Measurements from ENCODE around the gene ESYT1.

Gene ESYT1

DNA sequence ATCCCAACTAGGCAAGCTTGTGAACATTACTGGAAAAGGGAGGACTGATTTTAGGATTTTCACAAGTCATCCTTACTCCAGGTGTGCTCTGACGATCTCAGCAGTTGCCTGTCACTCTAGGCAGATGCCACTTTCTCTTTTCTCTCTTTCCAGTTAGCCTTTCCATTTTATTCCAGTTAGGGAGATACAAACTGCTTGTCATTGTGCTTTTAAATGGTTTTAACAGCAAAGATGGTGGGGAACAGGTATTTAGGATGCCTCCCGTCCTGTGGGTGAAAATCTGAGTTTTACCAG lies 22.5 kb upstream of the ESYT1 start:
- H2AFZ ChIP-seq, result no peak overlapping the region
- peaks cover 17% of the 10 kb centered on the region for H3K79me2 ChIP-seq
- H3K9ac ChIP-seq, result no peak overlapping the region
- H3K36me3 ChIP-seq (ENCODE audit: control insufficient read depth, insufficient read depth, low read length), result no peaks in the 10 kb centered on the region
- H3K9me3 ChIP-seq (ENCODE audit: control insufficient read depth, low read length), result no peaks in the 10 kb centered on the region
- H3K4me1 ChIP-seq, result peaks cover 13% of the 10 kb centered on the region
- H3K4me3 ChIP-seq (ENCODE audit: low read depth, low read length), result peak overlapping the region; percentile 80
- H3K27ac ChIP-seq, result no peak overlapping the region
- no peaks in the 10 kb centered on the region for H3K27me3 ChIP-seq (ENCODE audit: control insufficient read depth, insufficient read depth, low read length)
- H3K4me2 ChIP-seq (ENCODE audit: low read length), result peak overlapping the region; percentile 81
- TF ChIP-seq, protein P1, sequence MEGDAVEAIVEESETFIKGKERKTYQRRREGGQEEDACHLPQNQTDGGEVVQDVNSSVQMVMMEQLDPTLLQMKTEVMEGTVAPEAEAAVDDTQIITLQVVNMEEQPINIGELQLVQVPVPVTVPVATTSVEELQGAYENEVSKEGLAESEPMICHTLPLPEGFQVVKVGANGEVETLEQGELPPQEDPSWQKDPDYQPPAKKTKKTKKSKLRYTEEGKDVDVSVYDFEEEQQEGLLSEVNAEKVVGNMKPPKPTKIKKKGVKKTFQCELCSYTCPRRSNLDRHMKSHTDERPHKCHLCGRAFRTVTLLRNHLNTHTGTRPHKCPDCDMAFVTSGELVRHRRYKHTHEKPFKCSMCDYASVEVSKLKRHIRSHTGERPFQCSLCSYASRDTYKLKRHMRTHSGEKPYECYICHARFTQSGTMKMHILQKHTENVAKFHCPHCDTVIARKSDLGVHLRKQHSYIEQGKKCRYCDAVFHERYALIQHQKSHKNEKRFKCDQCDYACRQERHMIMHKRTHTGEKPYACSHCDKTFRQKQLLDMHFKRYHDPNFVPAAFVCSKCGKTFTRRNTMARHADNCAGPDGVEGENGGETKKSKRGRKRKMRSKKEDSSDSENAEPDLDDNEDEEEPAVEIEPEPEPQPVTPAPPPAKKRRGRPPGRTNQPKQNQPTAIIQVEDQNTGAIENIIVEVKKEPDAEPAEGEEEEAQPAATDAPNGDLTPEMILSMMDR (IDR thresholded peaks at IDR 0.05), result no peak

DNA sequence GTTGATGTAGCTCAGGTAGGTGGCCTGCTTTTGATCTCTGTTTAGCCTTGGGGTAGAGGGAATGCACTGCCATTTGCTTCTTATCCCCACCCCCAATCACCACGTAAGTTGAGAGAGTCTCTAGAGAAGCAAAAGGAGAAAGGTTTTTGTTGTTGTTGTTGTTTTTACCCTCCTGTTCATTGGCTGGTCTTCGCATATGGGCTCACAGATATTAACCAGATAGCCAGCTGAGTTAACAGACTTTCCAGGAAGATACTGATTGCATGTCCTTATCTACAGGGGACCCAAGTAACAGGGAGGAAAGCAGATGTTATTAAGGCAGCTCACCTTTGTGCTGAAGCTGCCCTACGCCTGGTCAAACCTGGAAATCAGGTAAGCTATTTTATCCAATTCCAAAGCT lies 20.8 kb upstream of the ESYT1 start:
- Histone ChIP-seq H3K4me2 (ENCODE audit: low read length) (no peak overlapping the region), H3K9me3 (ENCODE audit: control insufficient read depth, low read length) (no peaks in the 10 kb centered on the region), H3K4me1 (peaks cover 13% of the 10 kb centered on the region), H3K27me3 (ENCODE audit: control insufficient read depth, insufficient read depth, low read length) (no peaks in the 10 kb centered on the region), H3K27ac (no peak overlapping the region), H3K79me2 (peaks cover 17% of the 10 kb centered on the region), H2AFZ (no peak overlapping the region), H3K4me3 (ENCODE audit: low read depth, low read length) (no peak overlapping the region), H3K9ac (no peak overlapping the region), H3K36me3 (ENCODE audit: control insufficient read depth, insufficient read depth, low read length) (no peaks in the 10 kb centered on the region)
- TF ChIP-seq, protein P1 (IDR thresholded peaks at IDR 0.05), result no peak

DNA sequence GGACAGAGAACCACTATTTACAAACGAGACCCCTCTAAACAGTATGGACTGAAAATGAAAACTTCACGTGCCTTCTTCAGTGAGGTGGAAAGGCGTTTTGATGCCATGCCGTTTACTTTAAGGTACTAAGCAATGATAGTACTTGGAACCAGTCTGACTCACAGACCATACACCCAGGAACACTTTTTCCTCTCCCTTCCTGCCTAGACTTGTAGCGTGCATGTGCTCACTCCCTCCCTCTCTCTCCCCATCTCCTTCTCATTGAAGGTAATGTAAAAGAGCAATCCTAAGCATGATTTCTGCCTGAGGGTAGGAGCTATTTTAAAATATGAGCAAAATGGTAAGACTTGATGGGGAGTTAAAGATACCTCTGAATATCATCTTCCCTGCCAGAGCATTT lies 17.5 kb upstream of the ESYT1 start:
- Histone ChIP-seq H3K79me2 (peaks cover 6% of the 10 kb centered on the region), H3K27ac (no peak overlapping the region), H3K4me2 (ENCODE audit: low read length) (no peak overlapping the region), H3K9ac (no peak overlapping the region), H2AFZ (no peak overlapping the region), H3K9me3 (ENCODE audit: control insufficient read depth, low read length) (no peaks in the 10 kb centered on the region), H3K4me3 (ENCODE audit: low read depth, low read length) (no peak overlapping the region), H3K4me1 (peaks cover 7% of the 10 kb centered on the region), H3K36me3 (ENCODE audit: control insufficient read depth, insufficient read depth, low read length) (no peaks in the 10 kb centered on the region), H3K27me3 (ENCODE audit: control insufficient read depth, insufficient read depth, low read length) (no peaks in the 10 kb centered on the region)
- TF ChIP-seq, protein P1 (IDR thresholded peaks at IDR 0.05), result no peak

GRCh38 chr12:56114084-56114483 lies 14.0 kb upstream of the ESYT1 start:
- no peaks in the 10 kb centered on the region for H3K9me3 ChIP-seq (ENCODE audit: control insufficient read depth, low read length)
- no peak overlapping the region for H3K27ac ChIP-seq
- H3K36me3 ChIP-seq (ENCODE audit: control insufficient read depth, insufficient read depth, low read length), result no peaks in the 10 kb centered on the region
- no peaks in the 10 kb centered on the region for H3K27me3 ChIP-seq (ENCODE audit: control insufficient read depth, insufficient read depth, low read length)
- peaks cover 4% of the 10 kb centered on the region for H3K4me1 ChIP-seq
- H3K4me3 ChIP-seq (ENCODE audit: low read depth, low read length), result no peak overlapping the region
- TF ChIP-seq, protein P1 (IDR thresholded peaks at IDR 0.05), result no peak
- no peak overlapping the region for H2AFZ ChIP-seq
- peaks cover 2% of the 10 kb centered on the region for H3K79me2 ChIP-seq
- H3K4me2 ChIP-seq (ENCODE audit: low read length), result no peak overlapping the region
- no peak overlapping the region for H3K9ac ChIP-seq

DNA sequence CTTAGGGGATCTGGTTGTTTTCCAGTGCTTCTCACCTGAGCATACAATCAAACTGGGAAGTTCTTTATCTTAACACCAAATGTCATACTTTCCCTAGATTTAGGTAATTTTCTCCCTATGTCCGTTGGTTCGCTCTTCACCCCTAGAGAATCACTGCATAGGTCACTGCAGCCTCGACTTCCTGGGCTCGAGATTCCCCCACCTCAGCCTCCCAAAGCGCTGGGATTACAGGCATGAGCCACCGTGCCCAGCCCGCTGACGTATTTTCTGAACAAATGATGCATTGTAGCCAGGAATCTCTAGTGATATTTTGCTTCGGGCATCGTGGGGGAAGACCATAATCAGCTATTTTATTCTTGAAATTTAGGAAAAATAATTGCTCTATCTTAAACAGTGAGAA lies 12.7 kb upstream of the ESYT1 start:
- H2AFZ ChIP-seq, result peak overlapping the region; percentile 82
- H3K27ac ChIP-seq, result peak overlapping the region; percentile 97
- peak overlapping the region; percentile 82 for H3K4me2 ChIP-seq (ENCODE audit: low read length)
- TF ChIP-seq, protein P1 (IDR thresholded peaks at IDR 0.05), result no peak
- peaks cover 2% of the 10 kb centered on the region for H3K79me2 ChIP-seq
- no peak overlapping the region for H3K9ac ChIP-seq
- H3K27me3 ChIP-seq (ENCODE audit: control insufficient read depth, insufficient read depth, low read length), result no peaks in the 10 kb centered on the region
- H3K9me3 ChIP-seq (ENCODE audit: control insufficient read depth, low read length), result no peaks in the 10 kb centered on the region
- H3K4me1 ChIP-seq, result peaks cover 11% of the 10 kb centered on the region
- peak overlapping the region; percentile 98 for H3K4me3 ChIP-seq (ENCODE audit: low read depth, low read length)
- H3K36me3 ChIP-seq (ENCODE audit: control insufficient read depth, insufficient read depth, low read length), result no peaks in the 10 kb centered on the region
